ENCODE data around the gene CTNNA2.
"Not testable (repeated sequence)": the region's sequence is repeated elsewhere in the genome, so short reads cannot be mapped to it uniquely, and the experiment has no call there.

CTNNA2 gene

DNA sequence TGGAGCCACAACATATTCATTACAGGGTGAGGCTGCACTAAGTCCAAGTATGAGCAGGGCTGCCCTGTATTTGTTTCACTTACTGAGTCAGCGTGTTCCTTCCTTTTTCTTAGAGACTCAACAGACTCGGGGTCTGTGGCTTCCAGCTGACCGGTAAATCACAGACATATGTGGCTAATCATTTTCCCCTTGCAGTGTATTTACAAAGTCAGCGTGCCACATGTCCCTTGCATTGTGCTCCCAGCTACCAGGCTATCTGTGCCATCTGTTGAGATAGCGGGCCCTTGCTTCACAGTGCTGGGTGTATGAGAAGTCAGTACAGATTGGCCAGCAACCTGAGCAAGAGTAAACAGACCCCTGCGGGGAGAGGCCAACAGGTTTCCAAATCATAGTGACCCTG, 537.4 kb downstream of the CTNNA2 start:
- DNase-seq, result no peak

- no peak for DNase-seq
Observed at GRCh38 chr2:80053522-80054345, 540.9 kb downstream of the CTNNA2 start.

GRCh38 chr2:80054346-80054675, 541.5 kb downstream of the CTNNA2 start:
- DNase-seq, result no peak

DNA sequence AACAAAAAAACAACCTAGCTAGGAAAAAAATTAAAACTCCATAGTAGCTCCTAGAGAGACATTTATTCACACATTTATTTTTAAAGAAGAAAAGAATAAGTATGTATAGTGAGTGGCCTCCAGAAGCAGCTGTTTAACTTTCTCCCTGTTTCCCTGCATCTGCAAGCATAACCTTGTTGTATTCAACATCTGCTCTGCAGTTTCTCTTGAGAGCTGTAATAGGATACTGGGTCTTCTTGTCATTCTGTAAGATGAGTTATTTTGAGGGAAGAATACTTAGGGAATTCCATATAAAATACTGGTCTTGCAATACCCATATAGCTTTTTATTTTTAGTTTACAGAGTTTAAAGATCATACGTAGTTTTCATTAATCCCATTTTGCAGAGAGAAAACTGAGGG, 545.1 kb downstream of the CTNNA2 start:
- DNase-seq, result no peak

- DNase-seq, result no peak
Observed at GRCh38 chr2:80058562-80058961, 545.7 kb downstream of the CTNNA2 start.

GRCh38 chr2:80059447-80059846, 546.6 kb downstream of the CTNNA2 start:
- DNase-seq, result no peak

- no peak for DNase-seq
Observed at GRCh38 chr2:80061881-80062280, 549.0 kb downstream of the CTNNA2 start.

GRCh38 chr2:80062298-80062697, 549.4 kb downstream of the CTNNA2 start:
- no peak for DNase-seq

- DNase-seq, result no peak
Observed at GRCh38 chr2:80068038-80068731, 555.3 kb downstream of the CTNNA2 start.

- DNase-seq, result no peak
Observed at GRCh38 chr2:80070587-80070986, 557.7 kb downstream of the CTNNA2 start.

DNA sequence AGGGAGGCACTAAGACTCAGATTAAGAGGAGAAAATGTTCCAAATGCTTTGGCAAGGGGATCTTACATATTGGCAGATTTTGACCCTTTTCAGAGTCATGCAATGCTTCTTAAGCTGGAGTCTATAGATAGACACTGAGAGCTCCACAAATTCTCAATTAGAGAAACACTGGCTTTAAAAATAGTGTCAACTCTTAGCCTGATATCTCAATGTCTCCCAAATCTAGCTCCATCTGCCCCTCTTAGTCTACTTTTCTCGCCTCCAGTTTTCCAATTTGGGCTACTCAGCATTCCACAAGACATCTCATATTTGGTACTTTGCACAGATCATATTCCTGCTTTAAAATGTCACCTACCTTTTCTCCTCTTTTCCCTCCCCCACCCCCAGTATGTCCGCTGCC, 559.1 kb downstream of the CTNNA2 start:
- DNase-seq, result no peak

- DNase-seq, result no peak
Observed at GRCh38 chr2:80073134-80073561, 560.3 kb downstream of the CTNNA2 start.

- no peak for DNase-seq
Observed at GRCh38 chr2:80074321-80075070, 561.6 kb downstream of the CTNNA2 start.

DNA sequence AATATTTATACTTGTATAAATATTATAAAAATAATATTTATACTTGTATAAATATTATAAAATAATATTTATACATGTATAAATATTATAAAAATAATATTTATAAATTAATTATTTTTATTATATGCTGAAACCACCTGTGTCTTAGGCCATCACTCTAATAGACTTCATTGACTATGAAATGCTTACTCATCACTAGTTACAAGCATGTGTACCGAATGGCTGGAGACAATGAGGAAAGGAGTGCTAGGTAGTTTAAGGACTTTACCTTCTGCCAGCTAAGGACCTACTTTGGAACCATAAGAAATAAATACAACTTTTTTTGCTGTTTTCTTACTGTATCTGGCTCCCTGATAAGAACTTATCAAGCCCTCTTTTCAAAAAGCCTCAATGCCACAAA, 562.9 kb downstream of the CTNNA2 start:
- DNase-seq, result no peak

- no peak for DNase-seq
Observed at GRCh38 chr2:80078290-80079036, 565.6 kb downstream of the CTNNA2 start.

GRCh38 chr2:80080957-80081356, 568.1 kb downstream of the CTNNA2 start:
- no peak for DNase-seq

DNA sequence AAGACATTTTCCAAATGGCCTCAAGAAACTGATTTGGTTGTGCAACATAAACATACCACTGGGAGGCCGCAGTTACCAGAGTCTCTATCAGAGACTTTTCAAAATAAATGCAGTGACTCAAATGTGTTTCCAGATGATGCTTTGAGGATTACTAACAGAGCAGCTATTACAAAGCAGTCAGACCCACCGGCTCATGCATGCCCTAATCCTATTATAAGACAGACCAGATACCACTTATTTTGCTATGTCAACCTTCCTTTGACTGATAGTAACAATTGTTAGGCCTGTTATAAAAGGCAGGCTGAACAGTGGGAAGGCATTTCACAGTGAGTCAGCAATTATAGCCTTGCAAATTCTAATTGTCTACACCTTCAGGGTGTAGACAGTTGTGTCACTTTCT, 574.0 kb downstream of the CTNNA2 start:
- no peak for DNase-seq

DNA sequence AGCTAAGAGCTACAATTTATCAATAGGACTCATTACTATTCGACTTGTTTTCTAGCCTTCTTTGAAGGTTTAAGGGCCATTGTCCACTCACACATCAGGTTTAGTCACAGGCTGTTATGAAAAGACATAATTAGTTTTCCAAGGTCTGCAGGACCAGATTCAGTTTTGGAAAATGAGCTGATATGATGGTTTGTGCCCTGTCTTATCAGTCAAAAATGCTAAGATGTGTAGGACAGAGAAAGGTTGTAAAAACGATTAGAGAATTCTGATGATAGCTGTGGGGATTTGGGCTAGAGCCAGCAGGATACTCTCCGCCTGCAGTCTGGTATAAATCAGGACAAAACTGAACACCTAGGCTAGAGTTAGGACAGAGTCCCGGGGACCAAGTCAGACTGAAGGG, 578.4 kb downstream of the CTNNA2 start:
- DNase-seq, result no peak

DNA sequence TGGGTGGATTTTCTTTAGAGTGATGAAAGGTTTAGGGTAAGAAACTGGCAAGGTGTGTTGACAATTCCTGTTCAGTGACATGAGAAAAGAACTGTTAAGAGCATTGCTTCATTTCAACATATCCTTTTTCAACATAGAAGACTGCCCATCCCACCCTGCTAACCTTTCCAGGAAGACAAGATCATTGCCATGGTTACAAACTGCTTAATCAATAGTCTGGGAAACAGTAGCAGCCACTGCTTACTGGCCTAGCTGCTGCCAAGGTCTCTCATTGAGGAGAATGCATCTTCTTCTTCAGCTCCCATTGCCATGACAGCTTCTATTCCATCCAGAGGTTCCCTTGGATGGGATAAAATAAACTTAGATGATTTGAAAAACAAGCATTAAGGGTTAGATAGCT, 579.6 kb downstream of the CTNNA2 start:
- no peak for DNase-seq

GRCh38 chr2:80098503-80098902, 585.7 kb downstream of the CTNNA2 start:
- not testable (repeated sequence) for DNase-seq

DNA sequence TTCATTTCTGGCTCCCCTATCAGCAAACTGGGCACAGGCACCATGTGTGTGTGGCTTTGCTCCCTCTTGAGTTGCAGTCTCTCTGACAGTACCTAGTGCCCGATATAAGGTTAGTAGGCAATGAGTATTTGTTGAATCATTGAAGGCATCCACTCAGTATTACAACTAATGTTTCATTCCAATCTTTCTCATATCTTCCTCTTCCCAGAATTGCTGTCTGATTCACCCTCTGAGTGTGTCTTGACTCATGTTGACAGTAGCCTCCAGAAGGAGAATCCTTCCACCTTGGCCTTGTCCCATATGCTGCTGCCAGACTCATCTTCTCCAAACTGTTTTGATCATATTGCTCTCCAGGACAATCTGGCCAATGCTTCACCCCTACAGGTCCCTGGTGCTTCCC, 589.2 kb downstream of the CTNNA2 start:
- no peak for DNase-seq

- DNase-seq, result no peak
Observed at GRCh38 chr2:80105015-80105640, 592.3 kb downstream of the CTNNA2 start.

DNA sequence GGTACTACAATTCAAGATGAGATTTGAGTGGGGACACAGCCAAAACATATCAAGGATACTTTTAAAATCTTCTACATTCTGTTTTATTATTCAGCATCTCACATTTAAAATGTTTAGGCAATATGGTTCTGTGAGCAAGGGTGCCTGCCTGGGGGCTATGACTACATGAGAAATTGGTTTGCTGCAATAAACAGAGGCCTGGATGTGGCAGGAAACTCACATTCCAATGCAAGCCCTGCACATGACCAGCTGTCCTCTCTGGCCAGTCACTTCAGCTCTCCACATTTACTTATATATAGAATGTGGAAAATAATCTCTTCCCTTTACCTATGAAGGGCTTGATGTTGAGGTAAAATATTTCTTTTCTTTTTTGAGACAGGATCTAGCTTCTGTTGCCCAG, 598.3 kb downstream of the CTNNA2 start:
- no peak for DNase-seq

All from NCI-H2029 treated with DMSO at 0.1 percent for 48 hours (cell line).